ENCODE results near the gene STRBP.

DNA sequence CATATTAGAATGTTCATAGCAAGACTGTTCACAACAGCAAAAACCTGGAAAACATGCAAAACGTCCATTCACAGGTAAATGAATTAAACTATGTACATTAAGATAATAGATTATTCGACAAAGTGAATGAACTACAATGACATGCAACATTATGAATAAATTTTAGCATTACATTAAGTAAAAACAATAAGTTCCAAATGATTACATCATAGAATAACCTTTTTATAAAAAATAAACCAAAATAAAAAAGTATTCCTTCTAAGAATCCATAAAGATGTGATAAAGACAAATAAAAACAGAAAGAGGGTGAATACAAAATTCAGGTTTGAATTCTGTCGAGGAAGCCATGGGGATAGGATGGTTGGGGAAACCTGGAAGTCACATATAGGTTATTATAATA, 57.3 kb downstream of the STRBP start:
- TF ChIP-seq, protein P1, sequence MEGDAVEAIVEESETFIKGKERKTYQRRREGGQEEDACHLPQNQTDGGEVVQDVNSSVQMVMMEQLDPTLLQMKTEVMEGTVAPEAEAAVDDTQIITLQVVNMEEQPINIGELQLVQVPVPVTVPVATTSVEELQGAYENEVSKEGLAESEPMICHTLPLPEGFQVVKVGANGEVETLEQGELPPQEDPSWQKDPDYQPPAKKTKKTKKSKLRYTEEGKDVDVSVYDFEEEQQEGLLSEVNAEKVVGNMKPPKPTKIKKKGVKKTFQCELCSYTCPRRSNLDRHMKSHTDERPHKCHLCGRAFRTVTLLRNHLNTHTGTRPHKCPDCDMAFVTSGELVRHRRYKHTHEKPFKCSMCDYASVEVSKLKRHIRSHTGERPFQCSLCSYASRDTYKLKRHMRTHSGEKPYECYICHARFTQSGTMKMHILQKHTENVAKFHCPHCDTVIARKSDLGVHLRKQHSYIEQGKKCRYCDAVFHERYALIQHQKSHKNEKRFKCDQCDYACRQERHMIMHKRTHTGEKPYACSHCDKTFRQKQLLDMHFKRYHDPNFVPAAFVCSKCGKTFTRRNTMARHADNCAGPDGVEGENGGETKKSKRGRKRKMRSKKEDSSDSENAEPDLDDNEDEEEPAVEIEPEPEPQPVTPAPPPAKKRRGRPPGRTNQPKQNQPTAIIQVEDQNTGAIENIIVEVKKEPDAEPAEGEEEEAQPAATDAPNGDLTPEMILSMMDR (IDR thresholded peaks at IDR 0.05) = no peak
- TF ChIP-seq POLR2AphosphoS5 (IDR thresholded peaks at IDR 0.05) (no peak), POLR2A (IDR thresholded peaks at IDR 0.05) (no peak)

Data from prostate gland (tissue), 2 donors.